Activated CD4-positive, alpha-beta T cell treated with anti-CD3 and anti-CD28 coated beads, Interleukin-2, amount 50 U/mL, for 4 hours (primary cell): Measurements from ENCODE around the gene CHAF1A.

Source experiments
- DNase-seq, 2 experiments: peaks; one replicate each; pipeline ENCODE4 v3.0.0-alpha.2; 2020

CHAF1A gene

GRCh38 chr19:4406626-4407025 is 4.2 kb downstream of the CHAF1A start:
- DNase-seq: no peak

- DNase-seq: no peak
Measured at GRCh38 chr19:4409123-4409933, 6.9 kb downstream of the CHAF1A start.

GRCh38 chr19:4413588-4413987 is 11.1 kb downstream of the CHAF1A start:
- no peak for DNase-seq

- no peak for DNase-seq
Measured at GRCh38 chr19:4414144-4414799, 11.8 kb downstream of the CHAF1A start.

- no peak for DNase-seq
Measured at GRCh38 chr19:4414800-4415321, 12.4 kb downstream of the CHAF1A start.

GRCh38 chr19:4415352-4415751 is 12.9 kb downstream of the CHAF1A start:
- DNase-seq: no peak

GRCh38 chr19:4416268-4416667 is 13.8 kb downstream of the CHAF1A start:
- DNase-seq: no peak

GRCh38 chr19:4423416-4424126 is 21.1 kb downstream of the CHAF1A start:
- no peak for DNase-seq

GRCh38 chr19:4425537-4425936 is 23.1 kb downstream of the CHAF1A start:
- no peak for DNase-seq

GRCh38 chr19:4428326-4428975 is 26.0 kb downstream of the CHAF1A start:
- no peak for DNase-seq

GRCh38 chr19:4429256-4429655 is 26.8 kb downstream of the CHAF1A start:
- no peak for DNase-seq

GRCh38 chr19:4429771-4430171 is 27.3 kb downstream of the CHAF1A start:
- DNase-seq: no peak

GRCh38 chr19:4430760-4431159 is 28.3 kb downstream of the CHAF1A start:
- no peak for DNase-seq

GRCh38 chr19:4431296-4431695 is 28.9 kb downstream of the CHAF1A start:
- DNase-seq: no peak

GRCh38 chr19:4431808-4432674 is 29.6 kb downstream of the CHAF1A start:
- no peak for DNase-seq

GRCh38 chr19:4432918-4433506 is 30.6 kb downstream of the CHAF1A start:
- DNase-seq: no peak

- no peak for DNase-seq
Measured at GRCh38 chr19:4434391-4434790, 32.0 kb downstream of the CHAF1A start.

GRCh38 chr19:4436231-4436630 is 33.8 kb downstream of the CHAF1A start:
- no peak for DNase-seq

- DNase-seq: no peak
Measured at GRCh38 chr19:4437103-4437502, 34.7 kb downstream of the CHAF1A start.

GRCh38 chr19:4439243-4439642 is 36.8 kb downstream of the CHAF1A start:
- no peak for DNase-seq

GRCh38 chr19:4441994-4442818 is 39.8 kb downstream of the CHAF1A start:
- no peak for DNase-seq
